Nephron progenitor cell (in vitro differentiated cells): ENCODE measurements around the gene PRRT3.

Experiments used
- DNase-seq: peaks from one replicate; pipeline ENCODE4 v3.0.0; 2021
- H3K27ac Mint-ChIP-seq: 2 replicates; pipeline ENCODE4 v1.8.0; 2021; ENCODE audit warnings: mild to moderate bottlenecking, moderate library complexity, mixed read lengths
- H3K27me3 Mint-ChIP-seq: 2 replicates; pipeline ENCODE4 v1.8.0; 2021; ENCODE audit warnings: mild to moderate bottlenecking, low read depth, mixed read lengths; ENCODE audit not compliant: poor library complexity
- H3K36me3 Mint-ChIP-seq: 2 replicates; pipeline ENCODE4 v1.8.0; 2021; ENCODE audit warnings: low read depth, mixed read lengths
- H3K4me1 Mint-ChIP-seq: 2 replicates; pipeline ENCODE4 v1.8.0; 2021; ENCODE audit warnings: mixed read lengths
- H3K4me3 Mint-ChIP-seq: 2 replicates; pipeline ENCODE4 v1.8.0; 2021; ENCODE audit warnings: mild to moderate bottlenecking, moderate library complexity, mixed read lengths
- H3K9me3 Mint-ChIP-seq: 2 replicates; pipeline ENCODE4 v1.8.0; 2021; ENCODE audit warnings: mild to moderate bottlenecking, moderate library complexity, mixed read lengths
- TF ChIP-seq, protein P1 (sequence below): fragments of 200-600 bp; sonication (generic); IDR thresholded peaks from 2 replicates; pipeline ENCODE4 v1.5.0; 2021; ENCODE audit warnings: antibody characterized with exemption

Gene PRRT3

DNA sequence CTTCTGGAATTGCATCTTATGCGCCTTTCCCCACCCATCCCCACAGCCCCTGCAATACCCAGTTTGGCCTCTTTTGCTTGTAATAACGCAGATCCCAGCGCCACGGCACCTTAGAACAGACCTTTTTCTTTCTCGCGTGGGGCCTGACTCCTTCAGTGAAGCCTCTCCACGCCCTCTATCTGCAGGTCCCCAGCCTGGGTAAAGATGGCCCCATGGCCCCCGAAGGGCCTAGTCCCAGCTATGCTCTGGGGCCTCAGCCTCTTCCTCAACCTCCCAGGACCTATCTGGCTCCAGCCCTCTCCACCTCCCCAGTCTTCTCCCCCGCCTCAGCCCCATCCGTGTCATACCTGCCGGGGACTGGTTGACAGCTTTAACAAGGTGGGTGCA, 18.0 kb downstream of the PRRT3 start:
- Mint-ChIP-seq H3K4me1 (peaks cover 21% of the 10 kb centered on the region), H3K36me3 (peaks cover 23% of the 10 kb centered on the region), H3K27ac (peak overlapping the region; percentile 99), H3K9me3 (no peaks in the 10 kb centered on the region), H3K4me3 (peak overlapping the region; percentile 98), H3K27me3 (peaks cover 18% of the 10 kb centered on the region)
- TF ChIP-seq, protein P1, sequence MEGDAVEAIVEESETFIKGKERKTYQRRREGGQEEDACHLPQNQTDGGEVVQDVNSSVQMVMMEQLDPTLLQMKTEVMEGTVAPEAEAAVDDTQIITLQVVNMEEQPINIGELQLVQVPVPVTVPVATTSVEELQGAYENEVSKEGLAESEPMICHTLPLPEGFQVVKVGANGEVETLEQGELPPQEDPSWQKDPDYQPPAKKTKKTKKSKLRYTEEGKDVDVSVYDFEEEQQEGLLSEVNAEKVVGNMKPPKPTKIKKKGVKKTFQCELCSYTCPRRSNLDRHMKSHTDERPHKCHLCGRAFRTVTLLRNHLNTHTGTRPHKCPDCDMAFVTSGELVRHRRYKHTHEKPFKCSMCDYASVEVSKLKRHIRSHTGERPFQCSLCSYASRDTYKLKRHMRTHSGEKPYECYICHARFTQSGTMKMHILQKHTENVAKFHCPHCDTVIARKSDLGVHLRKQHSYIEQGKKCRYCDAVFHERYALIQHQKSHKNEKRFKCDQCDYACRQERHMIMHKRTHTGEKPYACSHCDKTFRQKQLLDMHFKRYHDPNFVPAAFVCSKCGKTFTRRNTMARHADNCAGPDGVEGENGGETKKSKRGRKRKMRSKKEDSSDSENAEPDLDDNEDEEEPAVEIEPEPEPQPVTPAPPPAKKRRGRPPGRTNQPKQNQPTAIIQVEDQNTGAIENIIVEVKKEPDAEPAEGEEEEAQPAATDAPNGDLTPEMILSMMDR, result no peak
- peak; percentile 28 for DNase-seq

DNA sequence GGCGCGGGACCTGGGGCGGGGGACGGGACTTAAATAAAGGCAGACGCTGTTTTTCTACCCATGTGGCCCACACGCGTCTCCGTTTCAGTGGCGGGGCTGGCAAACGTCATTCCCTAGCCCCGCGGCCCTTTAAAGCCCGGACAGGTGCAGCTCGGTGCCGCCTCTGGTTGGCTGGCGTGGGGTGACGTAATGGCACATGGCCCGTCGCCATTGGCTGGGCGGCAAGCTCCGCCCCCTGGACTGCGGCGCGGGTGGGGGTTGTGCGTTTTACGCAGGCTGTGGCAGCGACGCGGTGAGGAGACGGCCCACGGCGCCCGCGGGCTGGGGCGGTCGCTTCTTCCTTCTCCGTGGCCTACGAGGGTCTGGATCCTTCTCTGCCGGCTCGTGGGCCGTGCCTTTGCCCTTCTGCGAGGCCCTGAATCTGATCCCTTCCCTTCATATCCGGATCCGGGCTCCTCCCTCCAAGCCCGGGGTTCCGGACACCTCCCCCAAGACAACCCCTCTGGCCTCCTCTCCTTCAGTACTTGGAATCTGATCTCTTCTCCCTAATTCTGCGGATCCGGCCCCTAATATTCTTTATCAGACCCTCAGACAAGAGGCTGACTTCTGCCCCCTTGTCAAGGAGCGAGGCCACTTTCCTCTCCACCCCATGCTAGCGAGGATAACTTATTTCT, 18.5 kb downstream of the PRRT3 start, which contains the start of gene CRELD1:
TSS of gene CRELD1 (plus strand) at position 274 of the 674 bp plus-strand sequence. CDS start 605 bp downstream, outside the sequence.
- Mint-ChIP-seq H3K27me3 (peaks cover 21% of the 10 kb centered on the region), H3K4me3 (peak within 1 kb of the TSS; percentile 98), H3K36me3 (peaks cover 20% of the 10 kb centered on the region), H3K9me3 (no peaks in the 10 kb centered on the region), H3K27ac (peak within 1 kb of the TSS; percentile 99), H3K4me1 (peaks cover 21% of the 10 kb centered on the region)
- TF ChIP-seq, protein P1, result no peak
- DNase-seq, result peak; percentile 95

DNA sequence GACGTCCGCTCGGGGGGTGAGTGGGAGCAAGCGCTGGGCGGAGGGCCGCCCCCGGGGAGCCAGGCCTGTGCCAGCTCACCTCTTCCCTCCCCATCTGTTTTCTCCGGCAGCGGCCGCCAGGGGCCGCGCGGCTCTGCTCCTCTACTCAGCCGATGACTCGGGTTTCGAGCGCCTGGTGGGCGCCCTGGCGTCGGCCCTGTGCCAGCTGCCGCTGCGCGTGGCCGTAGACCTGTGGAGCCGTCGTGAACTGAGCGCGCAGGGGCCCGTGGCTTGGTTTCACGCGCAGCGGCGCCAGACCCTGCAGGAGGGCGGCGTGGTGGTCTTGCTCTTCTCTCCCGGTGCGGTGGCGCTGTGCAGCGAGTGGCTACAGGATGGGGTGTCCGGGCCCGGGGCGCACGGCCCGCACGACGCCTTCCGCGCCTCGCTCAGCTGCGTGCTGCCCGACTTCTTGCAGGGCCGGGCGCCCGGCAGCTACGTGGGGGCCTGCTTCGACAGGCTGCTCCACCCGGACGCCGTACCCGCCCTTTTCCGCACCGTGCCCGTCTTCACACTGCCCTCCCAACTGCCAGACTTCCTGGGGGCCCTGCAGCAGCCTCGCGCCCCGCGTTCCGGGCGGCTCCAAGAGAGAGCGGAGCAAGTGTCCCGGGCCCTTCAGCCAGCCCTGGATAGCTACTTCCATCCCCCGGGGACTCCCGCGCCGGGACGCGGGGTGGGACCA, 19.2 kb downstream of the PRRT3 start:
- TF ChIP-seq, protein P1, result peak; percentile 58
- H3K27ac Mint-ChIP-seq, result no peak overlapping the region
- peak; percentile 79 for DNase-seq
- peaks cover 16% of the 10 kb centered on the region for H3K36me3 Mint-ChIP-seq
- H3K27me3 Mint-ChIP-seq, result peaks cover 21% of the 10 kb centered on the region
- H3K4me1 Mint-ChIP-seq, result peaks cover 21% of the 10 kb centered on the region
- H3K4me3 Mint-ChIP-seq, result peak overlapping the region; percentile 98
- no peaks in the 10 kb centered on the region for H3K9me3 Mint-ChIP-seq

DNA sequence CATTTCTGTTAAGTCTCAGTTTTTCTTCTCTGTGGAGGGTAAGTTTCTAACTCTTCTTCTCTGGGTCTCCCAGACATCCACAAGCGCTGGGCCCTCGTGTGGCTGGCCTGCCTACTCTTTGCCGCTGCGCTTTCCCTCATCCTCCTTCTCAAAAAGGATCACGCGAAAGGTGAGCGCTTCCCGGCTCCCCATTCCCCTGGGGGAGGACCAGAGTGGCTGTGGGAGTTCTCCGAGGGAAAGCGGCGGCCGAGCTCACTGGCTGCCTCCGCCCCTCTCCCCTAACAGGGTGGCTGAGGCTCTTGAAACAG, 19.7 kb downstream of the PRRT3 start:
- Mint-ChIP-seq H3K9me3 (no peaks in the 10 kb centered on the region), H3K4me1 (peaks cover 21% of the 10 kb centered on the region), H3K27ac (no peak overlapping the region), H3K36me3 (peaks cover 14% of the 10 kb centered on the region), H3K27me3 (peaks cover 21% of the 10 kb centered on the region), H3K4me3 (peak overlapping the region; percentile 67)
- TF ChIP-seq, protein P1, result no peak
- no peak for DNase-seq

DNA sequence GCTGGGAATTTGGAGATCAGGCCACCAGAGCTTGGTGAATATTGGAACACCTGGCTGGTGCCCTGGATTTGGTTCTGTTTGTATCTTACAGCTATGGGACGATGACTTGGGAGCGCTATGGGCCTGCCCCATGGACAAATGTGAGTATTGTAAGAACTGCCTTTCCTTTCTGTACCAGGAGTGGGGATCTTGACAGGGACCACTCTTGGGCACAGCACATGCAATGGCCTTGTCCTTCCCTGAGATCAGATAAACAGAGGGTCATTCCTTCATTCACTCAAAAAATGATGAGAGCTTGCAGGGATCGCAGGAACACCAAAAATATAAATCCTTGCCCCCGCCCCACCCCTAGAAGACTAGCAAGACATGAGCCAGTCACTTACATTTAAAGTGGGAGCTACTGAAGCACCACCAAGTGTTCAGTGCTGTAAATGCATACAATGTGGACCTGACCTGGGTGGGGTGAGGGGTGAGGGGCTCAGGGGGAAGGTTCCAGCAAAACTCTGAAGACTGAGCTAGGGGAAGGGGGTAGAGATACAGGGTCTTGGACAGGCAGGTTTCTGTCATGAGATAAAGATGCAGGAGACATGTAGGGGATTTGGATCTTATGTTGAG, 21.3 kb downstream of the PRRT3 start:
- Mint-ChIP-seq H3K36me3 (peaks cover 10% of the 10 kb centered on the region), H3K4me3 (no peak overlapping the region), H3K27ac (no peak overlapping the region), H3K4me1 (peaks cover 21% of the 10 kb centered on the region), H3K9me3 (no peaks in the 10 kb centered on the region), H3K27me3 (peaks cover 21% of the 10 kb centered on the region)
- TF ChIP-seq, protein P1, result no peak
- no peak for DNase-seq
